Suprapubic skin (tissue), 4 donors: ENCODE results near the gene CCDC110.

ENCODE experiments used
- CTCF ChIP-seq, 2 donors: fragments of 200-600 bp in 1 of 2; fragments of 450-650 bp in 1 of 2; sonication (generic) in 1 of 2; IDR thresholded peaks; one replicate each; pipeline ENCODE4 v1.5.1; 2016 to 2019; ENCODE audit warnings: antibody characterized with exemption in 2 of 2, mild to moderate bottlenecking in 1 of 2, moderate library complexity in 1 of 2
- POLR2A ChIP-seq, 2 donors: fragments of 450-650 bp; IDR thresholded peaks; one replicate each; pipeline ENCODE4 v1.6.1; 2017; ENCODE audit warnings: antibody characterized with exemption in 2 of 2, mild to moderate bottlenecking in 2 of 2, moderate library complexity in 2 of 2
- POLR2AphosphoS5 ChIP-seq, 3 donors: sonication (generic); formaldehyde crosslinking; IDR thresholded peaks; one replicate each; pipeline ENCODE4 v1.6.1; 2017; ENCODE audit warnings: antibody characterized with exemption in 3 of 3

- TF ChIP-seq CTCF (IDR thresholded peaks at IDR 0.05): no peak
- no peak for TF ChIP-seq POLR2AphosphoS5 (IDR thresholded peaks at IDR 0.05)
- TF ChIP-seq POLR2A (IDR thresholded peaks at IDR 0.05): no peak
Observed at GRCh38 chr4:185481401-185481800, 9.9 kb upstream of the CCDC110 start.
